ENCODE results near the gene ATAD3C.
A peak's percentile ranks its signal among the peaks of the same experiment; 100 is the strongest.
"Not testable (repeated sequence)": the region's sequence is repeated elsewhere in the genome, so short reads cannot be mapped to it uniquely, and the experiment has no call there.

The ATAD3C gene

GRCh38 chr1:1419363-1419812 lies 30.1 kb upstream of the ATAD3C start:
- no peak for DNase-seq

- no peak for DNase-seq
These were observed 29.5 kb upstream of the ATAD3C start for GRCh38 chr1:1419813-1420653.

- no peak for DNase-seq
These were observed 28.8 kb upstream of the ATAD3C start for GRCh38 chr1:1420654-1421141.

GRCh38 chr1:1421147-1421906 lies 28.2 kb upstream of the ATAD3C start, which contains the start of gene ANKRD65:
Gene ANKRD65 (minus strand): TSS chr1:1421276. CDS start chr1:1421005, 271 bp downstream.
- DNase-seq, result peak; percentile 85

- no peak for DNase-seq
These were observed 27.5 kb upstream of the ATAD3C start for GRCh38 chr1:1421907-1422464.

- no peak for DNase-seq
These were observed 26.8 kb upstream of the ATAD3C start for GRCh38 chr1:1422465-1423244.

GRCh38 chr1:1423245-1423597 lies 26.3 kb upstream of the ATAD3C start:
- DNase-seq, result no peak

GRCh38 chr1:1424707-1425106 lies 24.8 kb upstream of the ATAD3C start:
- DNase-seq, result no peak

GRCh38 chr1:1425426-1425752 lies 24.1 kb upstream of the ATAD3C start:
- no peak for DNase-seq

- DNase-seq, result no peak
These were observed 23.6 kb upstream of the ATAD3C start for GRCh38 chr1:1425753-1426495.

GRCh38 chr1:1426496-1427105 lies 22.9 kb upstream of the ATAD3C start:
- DNase-seq, result no peak

- no peak for DNase-seq
These were observed 22.2 kb upstream of the ATAD3C start for GRCh38 chr1:1427106-1427819.

GRCh38 chr1:1427820-1428148 lies 21.7 kb upstream of the ATAD3C start:
- DNase-seq, result no peak

- no peak for DNase-seq
These were observed 21.3 kb upstream of the ATAD3C start for GRCh38 chr1:1428174-1428573.

- DNase-seq, result not testable (repeated sequence)
These were observed 20.5 kb upstream of the ATAD3C start for GRCh38 chr1:1428967-1429366.

- DNase-seq, result no peak
These were observed 19.8 kb upstream of the ATAD3C start for GRCh38 chr1:1429671-1430073.

GRCh38 chr1:1430114-1430982 lies 19.1 kb upstream of the ATAD3C start:
- DNase-seq, result no peak

GRCh38 chr1:1430992-1431844 lies 18.3 kb upstream of the ATAD3C start:
- DNase-seq, result no peak

- no peak for DNase-seq
These were observed 17.6 kb upstream of the ATAD3C start for GRCh38 chr1:1431845-1432273.
